CD4-positive, alpha-beta memory T cell (primary cell): ENCODE data around the gene ZNF324. TPM values are rescaled to one million over a fixed set of nuclear protein-coding genes. Genes with fewer than 3 reads are reported as not detected.

ENCODE experiments used
- CTCF ChIA-PET: fragments of 350-600 bp; sonication (Branson Sonifier 250); formaldehyde crosslinking; loops from one replicate; lab custom pipeline; 2021; ENCODE audit warnings: inconsistent platforms; ENCODE audit not compliant: partially characterized antibody; lab: Charles Lee
- POLR2A ChIA-PET: fragments of 350-600 bp; sonication (Branson Sonifier 250); formaldehyde crosslinking; loops from one replicate; lab custom pipeline; 2021; ENCODE audit not compliant: partially characterized antibody; lab: Charles Lee
- DNase-seq, 5 donors: peaks; one replicate each; pipeline versions ENCODE4 v3.0.0 to v3.0.0-alpha.2; 2020 to 2022; ENCODE audit warnings: mixed read lengths in 1 of 5
- H3K27ac ChIP-seq: one replicate; pipeline ENCODE4 v1.7.0; 2013; ENCODE audit warnings: low read depth, low read length
- H3K27me3 ChIP-seq: 2 replicates; pipeline ENCODE4 v1.7.0; 2013; ENCODE audit warnings: mild to moderate bottlenecking, low read length, moderate library complexity; ENCODE audit not compliant: insufficient read depth
- H3K36me3 ChIP-seq: 2 replicates; pipeline ENCODE4 v1.7.0; 2013; ENCODE audit warnings: mild to moderate bottlenecking, low read length, moderate library complexity; ENCODE audit not compliant: insufficient read depth
- H3K4me1 ChIP-seq: 2 replicates; pipeline ENCODE4 v1.7.0; 2013; ENCODE audit warnings: mild to moderate bottlenecking, low read length, moderate library complexity; ENCODE audit not compliant: insufficient read depth
- H3K4me3 ChIP-seq, 2 donors: one replicate each; pipeline ENCODE4 v1.7.0; 2013; ENCODE audit warnings: low read length in 2 of 2, mild to moderate bottlenecking in 1 of 2
- H3K9me3 ChIP-seq, 2 donors: one replicate each; pipeline ENCODE4 v1.7.0; 2013; ENCODE audit warnings: low read length in 2 of 2, control low read depth in 1 of 2; ENCODE audit not compliant: control insufficient read depth in 1 of 2
- H3K27ac Mint-ChIP-seq, 7 donors: one replicate each; pipeline ENCODE4 v1.8.0; 2020 to 2021; ENCODE audit warnings: mixed read lengths in 7 of 7, mild to moderate bottlenecking in 6 of 7, inconsistent platforms in 3 of 7, moderate library complexity in 3 of 7
- H3K27me3 Mint-ChIP-seq, 2 donors: one replicate each; pipeline ENCODE4 v1.8.0; 2020 to 2021; ENCODE audit warnings: mixed read lengths in 2 of 2
- H3K36me3 Mint-ChIP-seq, 2 donors: one replicate each; pipeline ENCODE4 v1.8.0; 2020 to 2021; ENCODE audit warnings: mixed read lengths in 2 of 2, inconsistent platforms in 1 of 2, mild to moderate bottlenecking in 1 of 2
- H3K4me1 Mint-ChIP-seq, 4 donors: one replicate each; pipeline ENCODE4 v1.8.0; 2020 to 2021; ENCODE audit warnings: mixed read lengths in 4 of 4, mild to moderate bottlenecking in 1 of 4
- H3K4me3 Mint-ChIP-seq, 8 donors: one replicate each; pipeline ENCODE4 v1.8.0; 2020 to 2021; ENCODE audit warnings: mixed read lengths in 8 of 8, mild to moderate bottlenecking in 7 of 8, moderate library complexity in 6 of 8, inconsistent platforms in 3 of 8
- H3K9me3 Mint-ChIP-seq, 8 donors: one replicate each; pipeline ENCODE4 v1.8.0; 2020 to 2021; ENCODE audit warnings: mixed read lengths in 8 of 8, mild to moderate bottlenecking in 5 of 8, inconsistent platforms in 3 of 8, moderate library complexity in 1 of 8
- intact Hi-C: fragments of 100-400 bp; cut with micrococcal nuclease; formaldehyde crosslinking; loops from one replicate; pipeline ENCODE4 v1.15.1; 2023
- polyA plus RNA-seq, 2 donors: library from polyadenylated mRNA; unstranded; fragments of 300-500 nt; fragmentation: Illumina TruSeq; gene quantifications; one replicate each; pipeline ENCODE4 v1.2.3, GENCODE V29; 2021
- total RNA-seq, 2 experiments: library from RNA; stranded (reverse); gene quantifications; one replicate each; pipeline ENCODE4 v1.2.3, GENCODE V29; 2021

ZNF324 gene
- total and polyA plus RNA-seq, 4 experiments from 2014 or later: 5.6 to 27.6 (median 22.3) TPM

GRCh38 chr19:58519355-58520256 lies 52.7 kb downstream of the ZNF324 start, which contains the start of gene ZBTB45:
TSS of gene ZBTB45 (minus strand) at chr19:58519810. CDS start at chr19:58517673, 2,137 bp downstream.
- H3K27me3 Mint-ChIP-seq: no peaks in the 10 kb centered on the region

GRCh38 chr19:58520257-58520599 lies 53.3 kb downstream of the ZNF324 start:
- Mint-ChIP-seq H3K27ac (peak overlapping the region; percentile 97 to 99 (median 98)), H3K27me3 (no peaks in the 10 kb centered on the region), H3K9me3 (no peaks in the 10 kb centered on the region), H3K4me3 (peak overlapping the region; percentile 92 to 97 (median 95)), H3K4me1 (peaks cover 14 to 47% (median 28%) of the 10 kb centered on the region in 4 donors), H3K36me3 (peaks cover 6 to 17% of the 10 kb centered on the region in 2 donors)
- peak overlapping the region; percentile 81 to 88 for H3K4me3 ChIP-seq
- peak overlapping the region; percentile 82 for H3K27ac ChIP-seq
- POLR2A ChIA-PET: interaction anchor here (0.7 to 5.4 kb wide), 30 partner anchors 12 to 1109 kb away, joined by 3 to 96 read pairs (median 8); partner anchors contain the start of genes CHMP2A, ERVK3-1, MZF1 and RPS5
- no peaks in the 10 kb centered on the region for H3K27me3 ChIP-seq
- intact Hi-C loops: loop anchor here (1.0 kb wide), 2 partner anchors 53 to 61 kb away; partner anchors contain the start of gene MZF1
- CTCF ChIA-PET: interaction anchor here (0.7 to 13.8 kb wide), 28 partner anchors 9 to 604 kb away, joined by 3 to 260 read pairs (median 4); partner anchors contain the start of genes CHMP2A, MZF1, SLC27A5 and TRIM28
- H3K4me1 ChIP-seq: peaks cover 25% of the 10 kb centered on the region
- no peak for DNase-seq
- no peaks in the 10 kb centered on the region for H3K9me3 ChIP-seq
- peaks cover 13% of the 10 kb centered on the region for H3K36me3 ChIP-seq

More at GRCh38 chr19:58519355-58520256, 52.7 kb downstream of the ZNF324 start, which contains the start of gene ZBTB45:
- Mint-ChIP-seq H3K36me3 (peaks cover 6 to 17% of the 10 kb centered on the region in 2 donors), H3K4me1 (peaks cover 14 to 53% (median 30%) of the 10 kb centered on the region in 4 donors), H3K4me3 (peak within 1 kb of the TSS; percentile 92 to 97 (median 95)), H3K27ac (peak within 1 kb of the TSS; percentile 97 to 99 (median 98)), H3K9me3 (no peaks in the 10 kb centered on the region)
- Histone ChIP-seq H3K4me3 (peak within 1 kb of the TSS; percentile 81 to 88), H3K4me1 (peaks cover 28% of the 10 kb centered on the region), H3K27me3 (no peaks in the 10 kb centered on the region), H3K27ac (peak within 1 kb of the TSS; percentile 82), H3K9me3 (no peaks in the 10 kb centered on the region), H3K36me3 (peaks cover 13% of the 10 kb centered on the region)
- CTCF ChIA-PET: interaction anchor here (0.7 to 13.8 kb wide), 30 partner anchors 8 to 603 kb away, joined by 3 to 260 read pairs (median 4); partner anchors contain the start of genes CHMP2A, MZF1, SLC27A5 and TRIM28
- intact Hi-C loops: loop anchor here (1.0 to 5.0 kb wide), 8 partner anchors 20 to 337 kb away; partner anchors contain the start of genes MZF1, TRIM28, ZNF132 and ZNF446
- peak; percentile 88 to 92 (median 89) for DNase-seq
- POLR2A ChIA-PET: interaction anchor here (0.7 to 5.4 kb wide), 33 partner anchors 10 to 1108 kb away, joined by 3 to 96 read pairs (median 7); partner anchors contain the start of genes CHMP2A, ERVK3-1, MZF1 and RPS5

GRCh38 chr19:58521651-58522050 lies 54.8 kb downstream of the ZNF324 start:
- Histone ChIP-seq H3K27me3 (no peaks in the 10 kb centered on the region), H3K27ac (no peak overlapping the region), H3K4me1 (peaks cover 25% of the 10 kb centered on the region), H3K9me3 (no peaks in the 10 kb centered on the region), H3K4me3 (no peak overlapping the region), H3K36me3 (peaks cover 4% of the 10 kb centered on the region)
- CTCF ChIA-PET: interaction anchor here (0.7 to 13.8 kb wide), 4 partner anchors 8 to 59 kb away, joined by 5 to 260 read pairs (median 10); partner anchors contain the start of gene MZF1
- intact Hi-C loops: no loop called here
- peak overlapping the region in 3 of 7 donors; percentile 51 to 84 (median 77) for H3K27ac Mint-ChIP-seq
- H3K36me3 Mint-ChIP-seq: peaks cover 0 to 13% of the 10 kb centered on the region in 2 donors
- H3K9me3 Mint-ChIP-seq: no peaks in the 10 kb centered on the region
- H3K4me3 Mint-ChIP-seq: peak overlapping the region in 3 of 8 donors; percentile 28 to 55 (median 34)
- H3K4me1 Mint-ChIP-seq: peaks cover 14 to 37% (median 25%) of the 10 kb centered on the region in 4 donors
- POLR2A ChIA-PET: interaction anchor here (3.0 to 5.4 kb wide), 6 partner anchors 24 to 339 kb away, joined by 27 to 96 read pairs (median 46); partner anchors contain the start of genes CHMP2A, MZF1, TRIM28 and UBE2M
- no peaks in the 10 kb centered on the region for H3K27me3 Mint-ChIP-seq
- DNase-seq: no peak

GRCh38 chr19:58522709-58523108 lies 55.8 kb downstream of the ZNF324 start:
- Histone ChIP-seq H3K27me3 (no peaks in the 10 kb centered on the region), H3K9me3 (no peaks in the 10 kb centered on the region), H3K4me1 (peaks cover 21% of the 10 kb centered on the region), H3K27ac (no peak overlapping the region), H3K36me3 (no peaks in the 10 kb centered on the region), H3K4me3 (no peak overlapping the region)
- no peaks in the 10 kb centered on the region for H3K27me3 Mint-ChIP-seq
- H3K27ac Mint-ChIP-seq: peak overlapping the region in 5 of 7 donors; percentile 14 to 62 (median 21)
- DNase-seq: no peak
- no peaks in the 10 kb centered on the region for H3K9me3 Mint-ChIP-seq
- CTCF ChIA-PET: interaction anchor here (1.0 to 13.8 kb wide), 4 partner anchors 9 to 58 kb away, joined by 3 to 260 read pairs (median 7); partner anchors contain the start of gene SLC27A5
- peaks cover 0 to 13% of the 10 kb centered on the region in 2 donors for H3K36me3 Mint-ChIP-seq
- no peak overlapping the region for H3K4me3 Mint-ChIP-seq
- peaks cover 14 to 27% (median 22%) of the 10 kb centered on the region in 4 donors for H3K4me1 Mint-ChIP-seq
- POLR2A ChIA-PET: interaction anchor here (5.4 kb wide), 1 partner anchor 32 kb away, joined by 86 read pairs; the partner anchor contains the start of gene CHMP2A
- intact Hi-C loops: no loop called here

Other genes starting within 250 kb of the ZNF324 start
- gene ZNF544, start 238.2 kb upstream of the ZNF324 start, total RNA-seq: 10 to 100 TPM; 63.3 to 67.6 TPM
- gene ZNF544, start 238.2 kb upstream of the ZNF324 start, polyA plus RNA-seq: 10 to 100 TPM; 13.7 to 23.0 TPM
- gene ZNF8, start 188.1 kb upstream of the ZNF324 start, total RNA-seq: 10 to 100 TPM in 1 of 2 experiments, 1 to 10 TPM in 1; 9.5 to 10.2 TPM
- under 1 TPM; 0.63 to 0.94 TPM for gene ZNF8, start 188.1 kb upstream of the ZNF324 start, polyA plus RNA-seq
- 10 to 100 TPM; 72.3 to 76.6 TPM for gene ERVK3-1, start 161.7 kb upstream of the ZNF324 start, total RNA-seq
- gene ERVK3-1, start 161.7 kb upstream of the ZNF324 start, polyA plus RNA-seq: 10 to 100 TPM; 59.3 to 73.9 TPM
- 1 to 10 TPM; 5.0 to 5.3 TPM for gene ZSCAN22, start 140.1 kb upstream of the ZNF324 start, total RNA-seq
- gene ZSCAN22, start 140.1 kb upstream of the ZNF324 start, polyA plus RNA-seq: 1 to 10 TPM in 1 of 2 donors, under 1 TPM in 1; 0.36 to 3.5 TPM
- 10 to 100 TPM; 15.8 to 19.0 TPM for gene A1BG, start 113.6 kb upstream of the ZNF324 start, total RNA-seq
- 10 to 100 TPM; 44.7 to 47.9 TPM for gene A1BG, start 113.6 kb upstream of the ZNF324 start, polyA plus RNA-seq
- 1 to 10 TPM; 1.7 to 2.0 TPM for gene ZNF497, start 104.3 kb upstream of the ZNF324 start, total RNA-seq
- gene ZNF497, start 104.3 kb upstream of the ZNF324 start, polyA plus RNA-seq: 1 to 10 TPM in 1 of 2 donors, under 1 TPM in 1; 0.46 to 1.2 TPM
- 1 to 10 TPM; 3.4 to 3.5 TPM for gene ZNF837, start 86.0 kb upstream of the ZNF324 start, total RNA-seq
- gene ZNF837, start 86.0 kb upstream of the ZNF324 start, polyA plus RNA-seq: 1 to 10 TPM; 3.8 to 4.6 TPM
- gene RPS5, start 79.8 kb upstream of the ZNF324 start, total RNA-seq: 1,000 to 10,000 TPM; 1,267 to 1,360 TPM
- 1,000 to 10,000 TPM; 1,172 to 1,304 TPM for gene RPS5, start 79.8 kb upstream of the ZNF324 start, polyA plus RNA-seq
- under 1 TPM in 1 of 2 experiments, not detected in 1; 0.47 TPM for gene RNF225, start 71.4 kb upstream of the ZNF324 start, total RNA-seq
- not detected for gene RNF225, start 71.4 kb upstream of the ZNF324 start, polyA plus RNA-seq
- 10 to 100 TPM; 10.3 to 10.7 TPM for gene ZNF584, start 58.4 kb upstream of the ZNF324 start, total RNA-seq
- 1 to 10 TPM; 6.6 to 9.1 TPM for gene ZNF584, start 58.4 kb upstream of the ZNF324 start, polyA plus RNA-seq
- 10 to 100 TPM in 1 of 2 experiments, 1 to 10 TPM in 1; 9.5 to 11.7 TPM for gene ZNF132, start 26.9 kb upstream of the ZNF324 start, total RNA-seq
- gene ZNF132, start 26.9 kb upstream of the ZNF324 start, polyA plus RNA-seq: 1 to 10 TPM in 1 of 2 donors, under 1 TPM in 1; 0.43 to 1.8 TPM
- 10 to 100 TPM; 13.1 to 13.7 TPM for gene ZNF324B, start 15.5 kb upstream of the ZNF324 start, total RNA-seq
- gene ZNF324B, start 15.5 kb upstream of the ZNF324 start, polyA plus RNA-seq: 1 to 10 TPM; 1.2 to 1.5 TPM
- gene ZNF446, start 9.3 kb downstream of the ZNF324 start, total RNA-seq: 10 to 100 TPM; 16.4 to 19.5 TPM
- 1 to 10 TPM; 1.4 to 5.5 TPM for gene ZNF446, start 9.3 kb downstream of the ZNF324 start, polyA plus RNA-seq
- gene SLC27A5, start 44.9 kb downstream of the ZNF324 start, total RNA-seq: 10 to 100 TPM; 10.5 to 12.2 TPM
- 10 to 100 TPM; 16.1 to 23.6 TPM for gene SLC27A5, start 44.9 kb downstream of the ZNF324 start, polyA plus RNA-seq
- 10 to 100 TPM; 19.8 TPM for gene ZBTB45, start 52.7 kb downstream of the ZNF324 start, total RNA-seq
- 1 to 10 TPM; 1.9 to 6.2 TPM for gene ZBTB45, start 52.7 kb downstream of the ZNF324 start, polyA plus RNA-seq
- 100 to 1,000 TPM; 342 to 348 TPM for gene TRIM28, start 77.0 kb downstream of the ZNF324 start, total RNA-seq
- 10 to 100 TPM; 19.4 to 70.9 TPM for gene TRIM28, start 77.0 kb downstream of the ZNF324 start, polyA plus RNA-seq
- gene CHMP2A, start 88.0 kb downstream of the ZNF324 start, total RNA-seq: 10 to 100 TPM; 81.1 to 88.4 TPM
- 100 to 1,000 TPM; 200 to 238 TPM for gene CHMP2A, start 88.0 kb downstream of the ZNF324 start, polyA plus RNA-seq
- gene UBE2M, start 91.5 kb downstream of the ZNF324 start, total RNA-seq: 10 to 100 TPM; 55.1 to 58.3 TPM
- 10 to 100 TPM; 12.4 to 23.8 TPM for gene UBE2M, start 91.5 kb downstream of the ZNF324 start, polyA plus RNA-seq
- gene MZF1, start 106.3 kb downstream of the ZNF324 start, total RNA-seq: 10 to 100 TPM; 42.7 to 44.4 TPM
- 1 to 10 TPM; 5.2 to 8.9 TPM for gene MZF1, start 106.3 kb downstream of the ZNF324 start, polyA plus RNA-seq